K562 (cell line): ENCODE measurements around the gene VARS1. TPM values are rescaled to one million over a fixed set of nuclear protein-coding genes. Genes with fewer than 3 reads are reported as not detected.
A peak's percentile ranks its signal among the peaks of the same experiment; 100 is the strongest.

ENCODE experiments used
- AFF4 ChIP-seq: sonication (generic); formaldehyde crosslinking; IDR thresholded peaks from 2 replicates; pipeline ENCODE4 v1.8.0; 2023; ENCODE audit warnings: mild to moderate bottlenecking, missing genetic modification reagents
- ARID1B ChIP-seq: fragments of 450-650 bp; IDR thresholded peaks from 2 replicates; pipeline ENCODE4 v1.6.1; 2016; ENCODE audit warnings: antibody characterized with exemption, mild to moderate bottlenecking, inconsistent platforms
- DLX4 ChIP-seq: fragments of 250-450 bp; sonication (Bioruptor Pico); IDR thresholded peaks from 2 replicates; pipeline ENCODE4 v1.6.1; 2021; ENCODE audit warnings: mild to moderate bottlenecking
- ESRRA ChIP-seq: fragments of 450-650 bp; IDR thresholded peaks from 2 replicates; pipeline ENCODE4 v1.6.1; 2014; ENCODE audit warnings: low read depth, mild to moderate bottlenecking, moderate library complexity, borderline replicate concordance
- FOSL1 ChIP-seq: fragments of 200-800 bp; sonication (Bioruptor generic); conservative IDR thresholded peaks from 2 replicates; pipeline ENCODE4 v1.6.1; 2016; ENCODE audit warnings: missing genetic modification characterization, missing compliant biosample characterization
- FOXP4 ChIP-seq: sonication (generic); formaldehyde crosslinking; IDR thresholded peaks from 2 replicates; pipeline ENCODE4 v1.8.0; 2022; ENCODE audit warnings: mild to moderate bottlenecking, missing genetic modification reagents, borderline replicate concordance
- MAFF ChIP-seq: IDR thresholded peaks from 2 replicates; pipeline ENCODE4 v1.6.1; 2012; ENCODE audit warnings: low read length, improper control_type of control experiment
- MTF1 ChIP-seq: fragments of 250-450 bp; sonication (Bioruptor Pico); IDR thresholded peaks from 2 replicates; pipeline ENCODE4 v1.9.0; 2021; ENCODE audit warnings: moderate library complexity, mild to moderate bottlenecking, inconsistent platforms, borderline replicate concordance
- MXI1 ChIP-seq: IDR thresholded peaks from 2 replicates; pipeline ENCODE4 v1.6.1; 2011; ENCODE audit warnings: low read depth, mild to moderate bottlenecking, improper control_type of control experiment, low read length
- SLC30A9 ChIP-seq: fragments of 250-450 bp; sonication (Bioruptor Pico); IDR thresholded peaks from 2 replicates; pipeline ENCODE4 v1.8.0; 2022; ENCODE audit warnings: mild to moderate bottlenecking, moderate library complexity
- SOX6 ChIP-seq: fragments of 450-650 bp; IDR thresholded peaks from 2 replicates; pipeline ENCODE4 v1.6.1; 2014; ENCODE audit warnings: mild to moderate bottlenecking
- SPI1 ChIP-seq: IDR thresholded peaks from 2 replicates; pipeline ENCODE4 v1.6.1; 2011; ENCODE audit warnings: low read depth, low read length, control low read depth, borderline replicate concordance
- TARDBP ChIP-seq: fragments of 450-650 bp; IDR thresholded peaks from 2 replicates; pipeline ENCODE4 v1.6.1; 2016
- ZEB2 ChIP-seq: fragments of 450-650 bp; IDR thresholded peaks from 2 replicates; pipeline ENCODE4 v1.6.1; 2016
- polyA plus RNA-seq, 8 experiments: library from polyadenylated mRNA; depleted of rRNA in 4 of 8; stranded (reverse) in 5 of 8; unstranded in 3 of 8; fragments of >200 nt; fragmentation: Nextera tagmentation in 2 of 8; fragmentation: Illumina TruSeq in 1 of 8; extraction: Ambion mirVana in 2 of 8; extraction: Trizol in 1 of 8; gene quantifications; 2 replicates each; pipeline versions ENCODE4 v1.2.1 to v1.2.3, GENCODE V29; 2011 to 2014; ENCODE audit warnings: inconsistent platforms in 1 of 8, missing spikeins in 1 of 8
- total RNA-seq, 7 experiments: library from RNA; depleted of rRNA in 6 of 7; stranded (reverse); fragments of >200 nt in 6 of 7; fragmentation: Illumina TruSeq in 2 of 7; extraction: Trizol in 2 of 7; gene quantifications; 2 replicates each; pipeline versions ENCODE4 v1.2.1 to v1.2.3, GENCODE V29; 2011 to 2021; ENCODE audit warnings: low replicate concordance in 1 of 7
- TF ChIP-seq, protein P1 (sequence below): fragments of 250-450 bp; sonication (Bioruptor Pico); IDR thresholded peaks from 2 replicates; pipeline ENCODE4 v1.4.0; 2020; ENCODE audit warnings: mild to moderate bottlenecking, moderate library complexity
- TF ChIP-seq, protein P2 (sequence below): fragments of 250-450 bp; sonication (Bioruptor Pico); IDR thresholded peaks from 2 replicates; pipeline ENCODE4 v1.5.0; 2021; ENCODE audit warnings: mild to moderate bottlenecking, borderline replicate concordance

The VARS1 gene
- total and polyA plus RNA-seq, 9 of the 15 experiments (the other 6 are each of a cell fraction or from before 2014, with no cell fraction given), result 2.9 to 488 (median 130) TPM

- TF ChIP-seq AFF4 (CRISPR knock-in tag) (no peak), MXI1 (no peak), FOSL1 (tag) (no peak), MAFF (no peak), DLX4 (CRISPR knock-in tag) (no peak), SPI1 (no peak), MTF1 (CRISPR knock-in tag) (no peak), SLC30A9 (CRISPR knock-in tag) (no peak), ARID1B (peak; percentile 78), ESRRA (no peak), FOXP4 (CRISPR knock-in tag) (no peak), TARDBP (no peak), SOX6 (peak; percentile 85), ZEB2 (peak; percentile 94)
- TF ChIP-seq, protein P1, sequence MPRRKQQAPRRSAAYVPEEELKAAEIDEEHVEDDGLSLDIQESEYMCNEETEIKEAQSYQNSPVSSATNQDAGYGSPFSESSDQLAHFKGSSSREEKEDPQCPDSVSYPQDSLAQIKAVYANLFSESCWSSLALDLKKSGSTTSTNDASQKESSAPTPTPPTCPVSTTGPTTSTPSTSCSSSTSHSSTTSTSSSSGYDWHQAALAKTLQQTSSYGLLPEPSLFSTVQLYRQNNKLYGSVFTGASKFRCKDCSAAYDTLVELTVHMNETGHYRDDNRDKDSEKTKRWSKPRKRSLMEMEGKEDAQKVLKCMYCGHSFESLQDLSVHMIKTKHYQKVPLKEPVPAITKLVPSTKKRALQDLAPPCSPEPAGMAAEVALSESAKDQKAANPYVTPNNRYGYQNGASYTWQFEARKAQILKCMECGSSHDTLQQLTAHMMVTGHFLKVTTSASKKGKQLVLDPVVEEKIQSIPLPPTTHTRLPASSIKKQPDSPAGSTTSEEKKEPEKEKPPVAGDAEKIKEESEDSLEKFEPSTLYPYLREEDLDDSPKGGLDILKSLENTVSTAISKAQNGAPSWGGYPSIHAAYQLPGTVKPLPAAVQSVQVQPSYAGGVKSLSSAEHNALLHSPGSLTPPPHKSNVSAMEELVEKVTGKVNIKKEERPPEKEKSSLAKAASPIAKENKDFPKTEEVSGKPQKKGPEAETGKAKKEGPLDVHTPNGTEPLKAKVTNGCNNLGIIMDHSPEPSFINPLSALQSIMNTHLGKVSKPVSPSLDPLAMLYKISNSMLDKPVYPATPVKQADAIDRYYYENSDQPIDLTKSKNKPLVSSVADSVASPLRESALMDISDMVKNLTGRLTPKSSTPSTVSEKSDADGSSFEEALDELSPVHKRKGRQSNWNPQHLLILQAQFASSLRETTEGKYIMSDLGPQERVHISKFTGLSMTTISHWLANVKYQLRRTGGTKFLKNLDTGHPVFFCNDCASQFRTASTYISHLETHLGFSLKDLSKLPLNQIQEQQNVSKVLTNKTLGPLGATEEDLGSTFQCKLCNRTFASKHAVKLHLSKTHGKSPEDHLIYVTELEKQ (CRISPR knock-in tag), result peak; percentile 65; the same call in 1 of the 2 replicates
- TF ChIP-seq, protein P2, sequence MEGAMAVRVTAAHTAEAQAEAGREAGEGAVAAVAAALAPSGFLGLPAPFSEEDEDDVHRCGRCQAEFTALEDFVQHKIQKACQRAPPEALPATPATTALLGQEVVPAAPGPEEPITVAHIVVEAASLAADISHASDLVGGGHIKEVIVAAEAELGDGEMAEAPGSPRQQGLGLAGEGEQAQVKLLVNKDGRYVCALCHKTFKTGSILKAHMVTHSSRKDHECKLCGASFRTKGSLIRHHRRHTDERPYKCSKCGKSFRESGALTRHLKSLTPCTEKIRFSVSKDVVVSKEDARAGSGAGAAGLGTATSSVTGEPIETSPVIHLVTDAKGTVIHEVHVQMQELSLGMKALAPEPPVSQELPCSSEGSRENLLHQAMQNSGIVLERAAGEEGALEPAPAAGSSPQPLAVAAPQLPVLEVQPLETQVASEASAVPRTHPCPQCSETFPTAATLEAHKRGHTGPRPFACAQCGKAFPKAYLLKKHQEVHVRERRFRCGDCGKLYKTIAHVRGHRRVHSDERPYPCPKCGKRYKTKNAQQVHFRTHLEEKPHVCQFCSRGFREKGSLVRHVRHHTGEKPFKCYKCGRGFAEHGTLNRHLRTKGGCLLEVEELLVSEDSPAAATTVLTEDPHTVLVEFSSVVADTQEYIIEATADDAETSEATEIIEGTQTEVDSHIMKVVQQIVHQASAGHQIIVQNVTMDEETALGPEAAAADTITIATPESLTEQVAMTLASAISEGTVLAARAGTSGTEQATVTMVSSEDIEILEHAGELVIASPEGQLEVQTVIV (CRISPR knock-in tag), result no peak
Measured at GRCh38 chr6:31794294-31794865, 1.2 kb downstream of the VARS1 start (continued).
